HEK293 (cell line): ENCODE results near the gene FOXO3.
A peak's percentile ranks its signal among the peaks of the same experiment; 100 is the strongest.

Experiments used
- EGR2 ChIP-seq: fragments of 450-650 bp; formaldehyde crosslinking; IDR thresholded peaks from 2 replicates; pipeline ENCODE4 v1.5.1; 2016; ENCODE audit warnings: low read depth, missing biosample characterization, missing genetic modification characterization
- GLI2 ChIP-seq: fragments of 450-650 bp; formaldehyde crosslinking; IDR thresholded peaks from 2 replicates; pipeline ENCODE4; 2017; ENCODE audit warnings: missing biosample characterization, missing genetic modification characterization, low read depth, borderline replicate concordance
- GLIS2 ChIP-seq: fragments of 450-650 bp; formaldehyde crosslinking; IDR thresholded peaks from 2 replicates; pipeline ENCODE4 v1.5.1; 2016; ENCODE audit warnings: missing biosample characterization, missing genetic modification characterization
- KLF8 ChIP-seq: fragments of 450-650 bp; formaldehyde crosslinking; IDR thresholded peaks from 2 replicates; pipeline ENCODE4 v1.5.1; 2016; ENCODE audit warnings: missing biosample characterization, missing genetic modification characterization
- OVOL3 ChIP-seq: fragments of 450-650 bp; formaldehyde crosslinking; IDR thresholded peaks from 2 replicates; pipeline ENCODE4 v1.5.1; 2016; ENCODE audit warnings: missing biosample characterization, missing genetic modification characterization
- PRDM2 ChIP-seq: fragments of 450-650 bp; formaldehyde crosslinking; IDR thresholded peaks from 2 replicates; pipeline ENCODE4 v1.5.1; 2016; ENCODE audit warnings: missing biosample characterization, missing genetic modification characterization, borderline replicate concordance
- TRIM28 ChIP-seq: IDR thresholded peaks from 2 replicates; pipeline ENCODE4 v1.6.1; 2011; ENCODE audit warnings: low read length, control low read depth, borderline replicate concordance
- ZBTB1 ChIP-seq: fragments of 450-650 bp; formaldehyde crosslinking; IDR thresholded peaks from 2 replicates; pipeline ENCODE4 v1.5.1; 2016; ENCODE audit warnings: missing biosample characterization, missing genetic modification characterization
- ZFP3 ChIP-seq: fragments of 450-650 bp; formaldehyde crosslinking; IDR thresholded peaks from 2 replicates; pipeline ENCODE4 v1.5.1; 2016; ENCODE audit warnings: low read depth, missing biosample characterization, missing genetic modification characterization
- ZFP41 ChIP-seq: fragments of 450-650 bp; formaldehyde crosslinking; IDR thresholded peaks from 2 replicates; pipeline ENCODE4 v1.5.1; 2016; ENCODE audit warnings: missing biosample characterization, missing genetic modification characterization, borderline replicate concordance
- ZNF169 ChIP-seq: fragments of 450-650 bp; formaldehyde crosslinking; IDR thresholded peaks from 2 replicates; pipeline ENCODE4 v1.5.1; 2016; ENCODE audit warnings: missing biosample characterization, missing genetic modification characterization
- ZNF18 ChIP-seq: fragments of 450-650 bp; formaldehyde crosslinking; IDR thresholded peaks from 2 replicates; pipeline ENCODE4 v1.5.1; 2016; ENCODE audit warnings: missing biosample characterization, missing genetic modification characterization
- ZNF239 ChIP-seq: fragments of 450-650 bp; formaldehyde crosslinking; IDR thresholded peaks from 2 replicates; pipeline ENCODE4 v1.5.1; 2016; ENCODE audit warnings: missing biosample characterization, missing genetic modification characterization
- ZNF292 ChIP-seq: fragments of 450-650 bp; formaldehyde crosslinking; IDR thresholded peaks from 2 replicates; pipeline ENCODE4 v1.5.1; 2016; ENCODE audit warnings: low read depth, missing biosample characterization, missing genetic modification characterization, borderline replicate concordance
- ZNF311 ChIP-seq: fragments of 450-650 bp; formaldehyde crosslinking; IDR thresholded peaks from 2 replicates; pipeline ENCODE4 v1.5.1; 2017; ENCODE audit warnings: missing biosample characterization, missing genetic modification characterization, borderline replicate concordance
- ZNF341 ChIP-seq: fragments of 450-650 bp; formaldehyde crosslinking; IDR thresholded peaks from 2 replicates; pipeline ENCODE4; 2016; ENCODE audit warnings: low read depth, missing biosample characterization, missing genetic modification characterization
- ZNF366 ChIP-seq: fragments of 450-650 bp; formaldehyde crosslinking; conservative IDR thresholded peaks from 2 replicates; pipeline ENCODE4 v1.5.1; 2016; ENCODE audit warnings: missing biosample characterization, missing genetic modification characterization
- ZNF423 ChIP-seq: fragments of 450-650 bp; formaldehyde crosslinking; IDR thresholded peaks from 2 replicates; pipeline ENCODE4 v1.5.1; 2016; ENCODE audit warnings: missing biosample characterization, missing genetic modification characterization
- ZNF488 ChIP-seq: fragments of 450-650 bp; formaldehyde crosslinking; IDR thresholded peaks from 2 replicates; pipeline ENCODE4 v1.5.1; 2016; ENCODE audit warnings: missing biosample characterization, missing genetic modification characterization
- ZNF560 ChIP-seq: fragments of 450-650 bp; formaldehyde crosslinking; IDR thresholded peaks from 2 replicates; pipeline ENCODE4 v1.5.1; 2017; ENCODE audit warnings: missing biosample characterization, missing genetic modification characterization, borderline replicate concordance
- ZNF571 ChIP-seq: fragments of 450-650 bp; formaldehyde crosslinking; IDR thresholded peaks from 2 replicates; pipeline ENCODE4 v1.5.0; 2017; ENCODE audit warnings: missing biosample characterization, missing genetic modification characterization
- ZNF664 ChIP-seq: fragments of 450-650 bp; formaldehyde crosslinking; IDR thresholded peaks from 2 replicates; pipeline ENCODE4 v1.5.1; 2016; ENCODE audit warnings: missing biosample characterization, missing genetic modification characterization
- ZNF747 ChIP-seq: fragments of 450-650 bp; formaldehyde crosslinking; IDR thresholded peaks from 2 replicates; pipeline ENCODE4 v1.5.1; 2016; ENCODE audit warnings: missing biosample characterization, missing genetic modification characterization
- ZSCAN16 ChIP-seq: fragments of 450-650 bp; formaldehyde crosslinking; IDR thresholded peaks from 2 replicates; pipeline ENCODE4 v1.5.1; 2016; ENCODE audit warnings: missing biosample characterization, missing genetic modification characterization
- TF ChIP-seq, protein P1 (sequence below): fragments of 450-650 bp; formaldehyde crosslinking; IDR thresholded peaks from 2 replicates; pipeline ENCODE4 v1.5.1; 2016; ENCODE audit warnings: missing biosample characterization, missing genetic modification characterization
- TF ChIP-seq, protein P2 (sequence below): fragments of 450-650 bp; formaldehyde crosslinking; IDR thresholded peaks from 2 replicates; pipeline ENCODE4 v1.5.1; 2017; ENCODE audit warnings: missing biosample characterization, missing genetic modification characterization
- TF ChIP-seq, protein P3 (sequence below): fragments of 450-650 bp; formaldehyde crosslinking; IDR thresholded peaks from 2 replicates; pipeline ENCODE4 v1.5.1; 2016; ENCODE audit warnings: missing biosample characterization, missing genetic modification characterization

The FOXO3 gene

GRCh38 chr6:108557494-108558371 lies 3.0 kb upstream of the FOXO3 start (continued):
- TF ChIP-seq, protein P1, sequence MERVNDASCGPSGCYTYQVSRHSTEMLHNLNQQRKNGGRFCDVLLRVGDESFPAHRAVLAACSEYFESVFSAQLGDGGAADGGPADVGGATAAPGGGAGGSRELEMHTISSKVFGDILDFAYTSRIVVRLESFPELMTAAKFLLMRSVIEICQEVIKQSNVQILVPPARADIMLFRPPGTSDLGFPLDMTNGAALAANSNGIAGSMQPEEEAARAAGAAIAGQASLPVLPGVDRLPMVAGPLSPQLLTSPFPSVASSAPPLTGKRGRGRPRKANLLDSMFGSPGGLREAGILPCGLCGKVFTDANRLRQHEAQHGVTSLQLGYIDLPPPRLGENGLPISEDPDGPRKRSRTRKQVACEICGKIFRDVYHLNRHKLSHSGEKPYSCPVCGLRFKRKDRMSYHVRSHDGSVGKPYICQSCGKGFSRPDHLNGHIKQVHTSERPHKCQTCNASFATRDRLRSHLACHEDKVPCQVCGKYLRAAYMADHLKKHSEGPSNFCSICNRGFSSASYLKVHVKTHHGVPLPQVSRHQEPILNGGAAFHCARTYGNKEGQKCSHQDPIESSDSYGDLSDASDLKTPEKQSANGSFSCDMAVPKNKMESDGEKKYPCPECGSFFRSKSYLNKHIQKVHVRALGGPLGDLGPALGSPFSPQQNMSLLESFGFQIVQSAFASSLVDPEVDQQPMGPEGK (tag by site-specific recombination) = peak; percentile 97
- TF ChIP-seq ZNF239 (no peak), KLF8 (no peak), ZNF488 (tag by site-specific recombination) (no peak), ZNF311 (tag by site-specific recombination) (no peak), ZFP3 (tag by site-specific recombination) (no peak), ZNF341 (peak; percentile 72), EGR2 (tag by site-specific recombination) (peak; percentile 55; the same call in 1 of the 2 replicates), ZNF18 (tag by site-specific recombination) (no peak), PRDM2 (tag by site-specific recombination) (no peak), OVOL3 (tag by site-specific recombination) (no peak), ZNF571 (tag by site-specific recombination) (no peak), ZFP41 (tag by site-specific recombination) (no peak), ZNF169 (tag by site-specific recombination) (no peak), ZNF560 (no peak), ZSCAN16 (tag by site-specific recombination) (no peak), GLI2 (tag by site-specific recombination) (no peak), ZNF747 (no peak), ZNF423 (no peak), ZNF292 (tag by site-specific recombination) (no peak), TRIM28 (no peak), GLIS2 (tag by site-specific recombination) (peak; percentile 95), ZBTB1 (tag by site-specific recombination) (no peak), ZNF664 (tag by site-specific recombination) (0 out of 2 replicates have a peak, but pooled peaks have one; percentile 32), ZNF366 (tag by site-specific recombination) (peak; percentile 85)
- TF ChIP-seq, protein P2, sequence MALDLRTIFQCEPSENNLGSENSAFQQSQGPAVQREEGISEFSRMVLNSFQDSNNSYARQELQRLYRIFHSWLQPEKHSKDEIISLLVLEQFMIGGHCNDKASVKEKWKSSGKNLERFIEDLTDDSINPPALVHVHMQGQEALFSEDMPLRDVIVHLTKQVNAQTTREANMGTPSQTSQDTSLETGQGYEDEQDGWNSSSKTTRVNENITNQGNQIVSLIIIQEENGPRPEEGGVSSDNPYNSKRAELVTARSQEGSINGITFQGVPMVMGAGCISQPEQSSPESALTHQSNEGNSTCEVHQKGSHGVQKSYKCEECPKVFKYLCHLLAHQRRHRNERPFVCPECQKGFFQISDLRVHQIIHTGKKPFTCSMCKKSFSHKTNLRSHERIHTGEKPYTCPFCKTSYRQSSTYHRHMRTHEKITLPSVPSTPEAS (tag by site-specific recombination) = no peak
- TF ChIP-seq, protein P3, sequence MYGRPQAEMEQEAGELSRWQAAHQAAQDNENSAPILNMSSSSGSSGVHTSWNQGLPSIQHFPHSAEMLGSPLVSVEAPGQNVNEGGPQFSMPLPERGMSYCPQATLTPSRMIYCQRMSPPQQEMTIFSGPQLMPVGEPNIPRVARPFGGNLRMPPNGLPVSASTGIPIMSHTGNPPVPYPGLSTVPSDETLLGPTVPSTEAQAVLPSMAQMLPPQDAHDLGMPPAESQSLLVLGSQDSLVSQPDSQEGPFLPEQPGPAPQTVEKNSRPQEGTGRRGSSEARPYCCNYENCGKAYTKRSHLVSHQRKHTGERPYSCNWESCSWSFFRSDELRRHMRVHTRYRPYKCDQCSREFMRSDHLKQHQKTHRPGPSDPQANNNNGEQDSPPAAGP (tag by site-specific recombination) = no peak
